Anterior cingulate cortex (tissue), 58 donors: Measurements from ENCODE around the gene PACC1.

ENCODE experiments used
- DNase-seq, 58 donors: peaks; one replicate each; lab custom pipeline; 2025; lab: John Stamatoyannopoulos, UW

PACC1 gene

GRCh38 chr1:212440419-212440818 lies 25.7 kb upstream of the PACC1 start:
- no peak for DNase-seq

GRCh38 chr1:212438831-212439237 lies 24.1 kb upstream of the PACC1 start:
- DNase-seq: no peak

DNA sequence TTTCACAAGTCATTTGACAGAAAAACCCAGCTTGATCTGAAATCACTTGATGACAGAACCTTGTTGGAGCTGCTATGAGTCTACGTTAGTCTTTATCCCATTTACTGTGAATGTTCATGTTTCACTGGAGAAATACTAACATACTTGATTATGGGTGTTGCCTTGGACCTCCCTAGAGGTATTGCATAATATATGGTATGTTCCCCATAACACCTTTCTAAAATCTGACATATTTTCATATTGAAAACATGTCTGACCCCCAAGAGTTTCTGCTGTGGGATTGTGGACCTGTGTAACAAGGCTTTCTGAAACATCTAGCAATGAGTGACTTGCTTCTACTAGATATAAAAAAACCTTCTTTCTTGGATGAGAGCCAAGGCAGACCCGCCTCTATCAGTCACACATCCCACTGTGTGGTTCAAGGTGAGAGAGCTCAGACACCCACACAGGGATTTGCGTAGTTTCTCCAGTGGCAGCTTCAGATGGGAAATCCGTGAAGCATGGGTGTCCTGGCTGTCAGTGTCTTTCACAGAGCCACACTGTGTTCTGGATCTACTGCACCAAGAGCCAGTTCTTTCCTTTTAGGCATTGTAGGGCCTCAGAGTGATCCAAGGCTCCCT lies 22.6 kb upstream of the PACC1 start:
- peak in 7 of 58 donors; percentile 8 to 41 (median 30) for DNase-seq

DNA sequence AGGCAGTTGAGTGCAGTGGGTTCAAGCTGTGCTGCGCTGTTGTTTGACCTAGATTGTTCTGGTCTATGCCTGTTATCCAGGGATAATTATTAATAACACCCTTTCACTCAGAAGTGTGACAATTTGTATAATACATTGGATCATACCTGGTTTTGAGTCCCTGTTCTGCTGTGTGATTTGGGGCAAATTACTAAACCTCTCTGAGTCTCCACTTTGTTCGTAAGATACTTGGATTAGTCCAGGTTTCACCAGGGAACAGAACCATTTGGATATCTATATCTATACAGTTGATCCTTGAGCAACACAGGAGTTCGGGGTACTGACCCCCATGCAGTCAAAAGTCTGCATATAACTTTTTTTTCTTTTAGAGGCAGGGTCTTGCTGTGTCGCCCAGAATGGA lies 20.3 kb upstream of the PACC1 start:
- DNase-seq: no peak

GRCh38 chr1:212433577-212434462 lies 19.1 kb upstream of the PACC1 start:
- peak in 9 of 58 donors; percentile 17 to 42 (median 35) for DNase-seq

DNA sequence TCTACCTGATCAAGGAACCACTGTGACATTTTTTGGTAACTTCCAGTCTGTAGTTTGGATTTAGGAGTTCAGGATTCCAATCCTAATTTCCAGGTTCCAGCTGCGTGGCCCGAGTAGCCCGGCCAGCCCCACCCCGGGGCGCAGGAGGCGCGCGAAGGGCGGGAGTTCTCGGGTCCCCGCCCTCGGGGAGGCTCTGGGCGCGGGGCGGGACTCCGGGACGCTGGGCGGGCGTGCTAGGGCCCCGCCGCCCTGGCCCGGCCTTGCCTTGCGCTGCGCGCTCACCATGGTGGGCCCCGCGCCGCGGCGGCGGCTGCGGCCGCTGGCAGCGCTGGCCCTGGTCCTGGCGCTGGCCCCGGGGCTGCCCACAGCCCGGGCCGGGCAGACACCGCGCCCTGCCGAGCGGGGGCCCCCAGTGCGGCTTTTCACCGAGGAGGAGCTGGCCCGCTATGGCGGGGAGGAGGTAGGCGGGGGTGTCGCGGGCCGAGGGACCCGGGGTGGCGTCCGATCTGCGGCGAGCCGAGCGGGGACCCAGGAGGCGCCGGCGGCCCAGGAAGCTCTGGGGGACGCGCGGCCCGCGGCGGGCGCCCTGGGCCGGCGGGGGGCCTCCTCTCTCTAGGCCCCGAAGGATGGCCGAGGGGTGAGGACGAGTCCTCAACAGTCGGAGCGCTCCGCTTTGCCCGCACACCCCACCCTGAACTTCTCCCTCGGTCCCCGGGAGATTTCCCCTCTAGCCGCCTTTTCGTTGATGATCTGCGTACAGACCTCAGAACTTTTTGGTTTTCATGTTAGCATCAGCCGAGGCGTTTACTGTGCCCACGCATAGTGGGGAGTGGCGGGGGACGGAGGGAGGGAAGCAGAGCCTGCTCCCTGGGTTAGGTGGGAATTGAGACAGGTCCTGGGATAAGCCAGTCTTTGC lies 18.2 kb upstream of the PACC1 start, which contains the start of gene NENF:
Gene NENF (plus strand): TSS at position 260 of the 916 bp plus-strand sequence. CDS start 24 bp downstream, at position 284.
- peak in 54 of 58 donors; percentile 19 to 83 (median 66) for DNase-seq

GRCh38 chr1:212432272-212432660 lies 17.6 kb upstream of the PACC1 start:
- no peak for DNase-seq

DNA sequence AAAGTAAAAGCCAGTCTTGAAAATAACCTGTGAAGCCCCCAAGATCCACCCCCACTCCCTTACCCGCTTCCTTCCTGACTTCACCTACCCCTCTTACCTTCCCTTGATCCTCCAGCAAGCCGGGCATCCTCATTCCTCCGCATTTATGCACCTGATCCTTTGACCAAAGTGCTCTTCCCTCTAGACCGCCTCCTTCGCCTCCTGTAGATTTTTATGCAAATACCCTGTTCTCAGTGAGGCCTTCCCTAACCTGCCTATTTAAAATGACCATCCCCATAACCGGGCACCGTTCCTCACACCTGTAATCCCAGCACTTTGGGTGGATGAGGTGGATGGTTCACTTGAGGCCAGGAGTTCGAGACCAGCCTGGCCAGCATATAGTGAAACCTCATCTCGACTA lies 17.0 kb upstream of the PACC1 start:
- DNase-seq: no peak

DNA sequence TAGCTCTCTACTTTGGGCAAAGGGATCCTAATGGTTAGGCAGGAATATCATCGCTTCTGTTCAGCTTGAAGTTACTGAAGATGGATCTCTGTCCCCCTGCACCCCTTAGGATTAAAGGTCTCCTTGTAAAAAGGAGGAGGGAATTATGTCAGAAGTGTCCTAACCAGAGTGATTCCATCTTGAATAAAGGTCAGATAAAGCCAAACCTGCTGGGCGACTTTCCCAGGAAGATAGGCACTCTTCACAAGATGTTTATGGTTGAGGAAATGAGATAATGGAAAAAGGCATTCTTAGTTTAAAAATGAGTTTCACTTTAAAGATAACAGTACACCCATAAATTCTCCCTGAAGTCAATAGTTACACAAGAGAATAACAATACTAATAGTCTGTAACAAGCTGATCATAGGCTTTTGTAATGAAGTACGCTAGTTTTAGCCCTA lies 16.3 kb upstream of the PACC1 start:
- no peak for DNase-seq

GRCh38 chr1:212430416-212430815 lies 15.7 kb upstream of the PACC1 start:
- DNase-seq: no peak

DNA sequence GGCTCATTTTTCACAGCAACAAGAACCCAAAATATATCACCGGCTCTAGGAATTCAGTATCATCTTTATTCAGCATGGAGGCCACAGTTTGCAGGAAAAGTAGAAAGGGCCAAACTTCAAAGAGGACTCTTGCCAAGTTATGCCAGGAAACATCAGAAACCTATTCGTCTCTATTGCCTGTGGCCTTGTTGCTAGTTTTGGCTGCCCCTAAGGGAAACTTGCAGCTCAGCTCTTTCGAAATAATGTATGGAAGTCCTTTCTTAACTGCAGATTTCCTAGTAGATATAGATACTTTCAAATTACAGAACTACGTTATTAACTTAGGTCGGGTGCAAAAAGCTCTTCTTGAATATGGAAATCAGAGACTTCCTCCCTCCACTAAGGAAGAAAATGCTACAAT lies 13.8 kb upstream of the PACC1 start:
- DNase-seq: no peak

- DNase-seq: no peak
Observed at GRCh38 chr1:212423879-212424278, 9.2 kb upstream of the PACC1 start.

- no peak for DNase-seq
Observed at GRCh38 chr1:212421165-212421564, 6.5 kb upstream of the PACC1 start.

DNA sequence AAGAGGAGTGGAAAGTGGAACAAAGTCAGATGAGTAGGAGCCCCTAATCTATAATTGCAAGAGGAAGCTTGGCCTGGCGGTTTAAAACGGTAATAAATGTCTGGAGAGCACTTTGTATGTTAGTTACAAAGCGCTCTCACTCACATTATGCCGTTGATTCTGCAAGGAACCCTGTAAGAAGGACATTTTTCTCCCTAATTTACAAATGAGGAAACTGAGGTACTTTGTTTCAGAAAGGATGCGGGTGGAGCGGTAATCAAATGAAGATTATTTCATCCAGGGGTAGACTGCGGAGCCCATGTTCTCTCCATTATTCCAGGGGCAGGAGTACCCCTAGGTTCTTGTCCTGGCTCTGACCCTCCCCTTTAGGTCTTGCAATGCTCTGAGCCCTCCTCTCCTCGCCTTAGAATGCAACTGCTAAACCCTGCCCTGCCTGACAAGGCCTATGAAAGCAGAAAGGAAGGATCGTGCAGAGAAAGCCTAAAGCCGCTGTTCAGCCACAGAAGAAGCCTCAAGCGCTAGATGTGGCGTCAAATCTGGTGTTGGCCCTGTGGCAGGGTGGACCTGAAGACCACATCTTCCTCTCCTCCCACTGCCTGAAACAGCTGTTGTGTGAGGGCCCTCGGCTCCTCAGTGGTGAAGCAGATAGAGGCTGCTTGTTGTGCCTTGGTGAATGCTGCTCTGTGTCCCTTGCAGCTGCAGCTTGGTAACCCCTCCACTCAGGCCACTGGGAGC lies 588 bp upstream of the PACC1 start:
- DNase-seq: peak in 53 of 58 donors; percentile 18 to 89 (median 64)

- DNase-seq: peak in 9 of 58 donors; percentile 19 to 41 (median 30)
Observed at GRCh38 chr1:212413902-212414327, 771 bp downstream of the PACC1 start.

DNA sequence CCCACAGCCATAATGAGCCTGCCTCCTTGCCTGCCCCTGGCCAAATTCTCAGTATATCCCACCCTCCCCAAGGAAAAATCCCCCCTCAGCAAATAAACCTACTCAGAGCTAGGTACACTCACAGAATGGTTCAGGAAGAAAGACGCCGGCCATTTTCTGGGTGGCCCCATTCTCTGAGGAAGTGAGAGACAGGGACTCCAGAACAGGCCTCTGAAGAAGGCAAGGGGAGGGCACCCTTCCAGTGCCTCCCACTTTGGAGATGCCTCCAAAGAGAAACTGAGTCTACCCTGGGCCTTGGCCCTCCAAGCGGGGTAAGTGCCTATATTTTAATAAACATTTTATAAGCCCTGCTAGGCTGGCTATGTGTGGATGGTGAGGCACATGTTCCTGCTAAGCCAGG lies 2.3 kb downstream of the PACC1 start:
- DNase-seq: no peak

GRCh38 chr1:212410231-212410820 lies 4.4 kb downstream of the PACC1 start:
- no peak for DNase-seq

DNA sequence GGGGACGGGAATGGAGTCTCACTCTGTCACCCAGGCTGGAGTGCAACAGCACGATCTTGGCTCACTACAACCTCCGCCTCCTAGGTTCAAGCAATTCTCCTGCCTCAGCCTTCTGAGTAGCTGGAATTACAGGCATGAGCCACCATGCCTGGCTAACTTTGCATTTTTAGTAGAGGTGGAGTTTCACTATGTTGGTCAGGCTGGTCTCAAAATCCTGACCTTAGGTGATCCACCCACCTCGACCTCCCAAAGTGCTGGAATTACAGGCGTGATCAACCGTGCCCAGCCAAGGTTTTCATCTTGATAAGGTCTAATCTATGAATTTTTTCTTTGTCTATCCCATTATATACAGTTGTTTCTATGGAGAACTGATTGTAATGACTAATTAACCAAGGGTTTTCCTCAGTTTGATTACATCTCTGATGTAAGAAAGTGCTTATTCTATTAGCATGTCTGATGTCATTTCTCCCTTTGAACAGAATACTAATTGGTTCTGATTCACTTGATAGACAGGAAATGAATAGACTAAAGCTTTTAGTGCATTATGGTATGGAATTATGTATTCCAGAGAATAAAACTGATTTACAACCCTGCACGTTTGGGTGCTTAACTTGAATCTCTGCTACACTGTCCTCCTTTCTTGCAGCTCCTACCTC lies 11.9 kb downstream of the PACC1 start:
- DNase-seq: no peak
